HEK293 (cell line): ENCODE data around the gene SCN8A.

Experiments
- REST ChIP-seq: fragments of 450-650 bp; formaldehyde crosslinking; IDR thresholded peaks from 2 replicates; pipeline ENCODE4 v1.5.1; 2016; ENCODE audit warnings: missing biosample characterization, missing genetic modification characterization
- ZNF302 ChIP-seq: fragments of 450-650 bp; formaldehyde crosslinking; IDR thresholded peaks from 2 replicates; pipeline ENCODE4 v1.5.1; 2016; ENCODE audit warnings: missing biosample characterization, missing genetic modification characterization, low read depth
- ZNF670 ChIP-seq: fragments of 450-650 bp; formaldehyde crosslinking; IDR thresholded peaks from 2 replicates; pipeline ENCODE4 v1.5.1; 2016; ENCODE audit warnings: missing biosample characterization, missing genetic modification characterization, low read depth

DNA sequence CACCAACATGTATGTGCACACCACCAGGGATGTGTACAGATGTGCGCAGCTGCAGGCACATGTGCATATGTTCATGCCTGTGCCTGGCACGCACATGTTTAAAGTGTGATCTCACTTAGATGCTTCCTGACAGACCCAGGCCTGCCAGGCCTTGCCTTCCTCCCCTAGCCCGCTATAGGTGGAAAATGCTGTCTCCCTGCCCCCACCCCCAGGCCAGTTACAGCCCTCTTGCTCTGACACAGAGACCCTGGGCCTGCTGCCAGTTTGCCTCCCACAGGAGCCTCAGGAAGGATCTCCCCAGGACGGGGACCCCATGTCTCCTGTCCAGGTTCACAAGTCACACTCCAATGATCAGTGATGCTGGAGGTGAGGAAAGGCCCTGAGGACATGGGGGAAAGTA lies 235.8 kb downstream of the SCN8A start:
- TF ChIP-seq ZNF302 (tag by site-specific recombination) (no peak), ZNF670 (tag by site-specific recombination) (no peak), REST (tag by site-specific recombination) (no peak)
